ENCODE results near the gene STYK1.
"Not testable (repeated sequence)": the region's sequence is repeated elsewhere in the genome, so short reads cannot be mapped to it uniquely, and the experiment has no call there.

The STYK1 gene

DNA sequence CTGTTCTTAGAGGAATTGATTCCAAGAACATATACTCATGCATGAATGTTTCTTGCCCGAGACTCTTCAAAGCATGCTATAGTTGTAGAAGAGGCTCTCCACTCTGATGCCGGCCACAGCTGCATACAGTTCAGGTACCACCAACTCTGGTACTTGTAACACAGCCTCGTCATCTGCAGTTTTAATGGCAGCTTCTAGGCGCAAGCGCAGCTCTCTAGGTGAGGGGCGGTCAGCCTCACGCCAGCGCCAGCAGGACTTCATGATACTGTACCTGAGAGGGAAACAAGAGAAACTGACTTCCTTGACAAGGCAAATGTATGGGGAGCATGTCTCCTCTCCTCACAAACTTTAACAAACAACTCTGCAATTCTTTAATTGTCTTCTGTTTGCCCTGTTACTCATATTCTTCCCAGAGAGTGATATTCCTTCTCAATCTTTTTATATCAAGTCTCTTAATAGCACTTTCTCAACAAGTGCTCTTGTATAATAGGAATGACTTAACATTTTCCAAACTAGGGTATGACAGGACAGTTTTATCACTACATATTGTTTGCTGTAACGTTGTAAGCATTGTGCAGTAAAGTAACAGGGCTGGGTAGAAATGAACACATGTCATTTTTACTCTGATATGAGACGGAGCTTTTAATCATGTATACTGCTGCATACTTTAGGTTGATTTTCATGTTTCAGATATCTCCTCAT is 53.6 kb downstream of the STYK1 start:
- DNase-seq, result no peak

DNA sequence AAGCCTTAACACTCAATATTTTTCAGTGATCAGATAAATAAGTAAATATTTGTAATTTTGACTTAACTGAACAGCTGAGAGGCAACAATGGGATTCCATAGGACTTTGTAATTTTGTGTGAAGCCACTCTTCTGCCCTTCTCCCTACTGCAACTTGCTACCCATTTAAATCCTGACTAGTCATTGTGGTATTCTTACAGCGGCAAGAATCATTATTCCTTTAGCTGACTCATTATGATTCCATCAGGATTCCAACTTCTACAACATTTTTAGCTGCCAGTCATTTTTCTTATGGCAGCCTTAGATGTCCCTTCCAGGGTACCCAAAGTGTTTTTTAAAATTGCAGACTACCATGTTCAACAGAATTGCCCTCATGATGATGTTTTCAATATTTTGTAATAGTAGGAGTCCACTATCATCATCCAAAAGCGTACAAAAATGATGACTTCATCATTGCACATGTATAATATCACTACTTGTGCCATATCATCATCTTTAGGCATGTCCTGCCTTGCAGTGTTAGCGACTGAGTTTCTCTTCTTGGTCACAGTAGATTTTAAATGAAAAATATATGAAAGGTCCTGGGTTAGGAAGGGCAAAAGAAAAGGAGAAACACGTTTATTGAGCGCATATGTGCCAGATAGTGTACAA is 55.4 kb downstream of the STYK1 start:
- no peak for DNase-seq

DNA sequence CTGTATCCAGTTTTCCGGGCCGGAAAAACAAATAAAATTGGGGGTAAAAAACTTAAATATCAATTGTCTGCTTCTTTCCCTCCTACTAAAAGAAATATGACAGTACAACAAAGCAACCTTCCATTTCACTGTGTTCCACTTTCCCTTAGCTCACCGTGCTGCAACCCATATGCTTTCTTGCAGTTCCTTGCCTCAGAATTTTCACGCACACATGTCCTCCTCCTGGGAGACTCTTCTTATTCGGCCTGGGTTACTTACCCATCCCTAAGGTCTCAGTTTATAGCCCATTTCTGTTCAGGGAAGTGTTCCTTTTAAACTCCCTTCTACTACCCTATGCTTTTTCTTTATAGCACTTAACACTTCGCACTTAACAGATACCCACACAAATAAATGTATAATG is 56.0 kb downstream of the STYK1 start:
- no peak for DNase-seq

- DNase-seq, result no peak
Measured at GRCh38 chr12:10615532-10615931, 58.3 kb downstream of the STYK1 start.

- no peak for DNase-seq
Measured at GRCh38 chr12:10614056-10614370, 59.8 kb downstream of the STYK1 start.

- peak; percentile 98 for DNase-seq
Measured at GRCh38 chr12:10613349-10614055, 60.4 kb downstream of the STYK1 start, which contains the start of gene MAGOHB. MAGOHB (minus strand) TSS chr12:10613609; CDS start chr12:10613532, 77 bp downstream.

DNA sequence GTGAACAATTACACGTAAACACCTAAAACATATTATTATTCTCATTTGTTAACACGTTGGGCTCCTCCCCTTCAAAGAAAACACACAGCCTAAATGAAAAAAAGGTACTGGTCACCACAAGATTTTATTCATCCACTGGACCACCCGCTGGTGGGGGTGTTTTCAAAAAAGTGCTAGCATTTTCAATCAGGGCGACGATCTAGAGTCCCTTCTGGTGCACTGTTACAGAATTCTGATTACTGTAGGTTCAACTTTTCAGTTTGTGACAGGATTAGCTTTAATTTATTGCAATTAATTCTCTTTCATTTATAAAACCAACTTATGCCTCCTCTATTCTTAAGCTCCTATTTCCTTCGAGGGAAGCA is 60.9 kb downstream of the STYK1 start:
- no peak for DNase-seq

DNA sequence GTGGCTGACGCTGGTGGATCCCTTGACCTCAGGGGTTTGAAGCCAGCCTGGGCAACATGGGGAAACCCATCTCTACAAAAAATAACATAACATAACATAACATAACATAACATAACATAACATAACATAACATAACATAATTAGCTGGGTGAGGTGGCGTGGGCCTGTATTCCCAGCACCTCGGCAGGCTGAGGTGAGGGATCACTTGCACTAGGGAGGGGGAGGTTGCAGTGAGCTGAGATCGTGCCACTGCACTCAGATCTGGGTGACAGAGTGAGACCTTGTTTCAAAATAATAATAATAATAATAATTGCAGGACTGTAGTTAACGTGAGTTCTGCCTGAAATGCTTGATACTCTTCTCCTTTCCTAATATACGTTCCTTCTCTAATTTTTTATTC is 61.7 kb downstream of the STYK1 start:
- no peak for DNase-seq

- DNase-seq, result not testable (repeated sequence)
Measured at GRCh38 chr12:10611258-10611657, 62.6 kb downstream of the STYK1 start.

- DNase-seq, result no peak
Measured at GRCh38 chr12:10610188-10610587, 63.7 kb downstream of the STYK1 start.

- no peak for DNase-seq
Measured at GRCh38 chr12:10607885-10608458, 65.9 kb downstream of the STYK1 start.

GRCh38 chr12:10601860-10602259 is 72.0 kb downstream of the STYK1 start:
- no peak for DNase-seq

GRCh38 chr12:10600988-10601387 is 72.9 kb downstream of the STYK1 start:
- DNase-seq, result no peak

DNA sequence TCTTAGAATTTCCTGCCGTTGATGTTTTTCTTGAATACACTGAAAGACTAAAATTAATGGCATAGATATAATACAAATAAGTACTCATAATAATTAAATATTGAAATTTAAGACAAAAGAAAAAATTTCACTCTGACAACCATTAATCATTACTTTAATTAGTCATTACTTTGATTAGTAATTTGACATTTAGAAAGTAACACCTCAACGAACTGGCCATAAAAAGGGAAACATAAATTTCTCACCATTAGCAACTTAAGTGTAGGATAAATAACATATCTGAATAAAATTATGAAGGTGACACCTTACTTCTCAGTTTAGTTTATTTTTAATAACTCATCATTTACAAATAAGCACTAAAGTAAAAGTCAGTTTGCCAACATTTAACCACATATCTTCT is 78.0 kb downstream of the STYK1 start:
- DNase-seq, result no peak

DNA sequence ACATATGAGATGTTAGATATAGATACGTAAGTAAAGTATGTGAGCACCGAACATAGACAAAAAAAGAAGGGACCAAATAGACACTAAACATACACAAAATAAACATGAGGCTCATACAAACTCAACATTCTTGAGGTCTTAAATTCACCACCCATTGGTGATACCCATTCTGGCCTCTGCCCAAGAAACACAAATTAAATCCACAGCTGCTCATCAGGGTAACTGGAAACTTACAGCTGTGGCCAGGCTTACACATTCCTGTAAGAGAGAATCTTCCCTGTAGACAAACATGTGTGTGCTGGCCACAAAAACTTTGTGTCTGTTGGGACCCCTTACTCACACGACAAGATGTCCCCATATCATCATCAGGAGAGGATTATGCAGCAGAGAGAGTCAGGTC is 82.9 kb downstream of the STYK1 start:
- no peak for DNase-seq

DNA sequence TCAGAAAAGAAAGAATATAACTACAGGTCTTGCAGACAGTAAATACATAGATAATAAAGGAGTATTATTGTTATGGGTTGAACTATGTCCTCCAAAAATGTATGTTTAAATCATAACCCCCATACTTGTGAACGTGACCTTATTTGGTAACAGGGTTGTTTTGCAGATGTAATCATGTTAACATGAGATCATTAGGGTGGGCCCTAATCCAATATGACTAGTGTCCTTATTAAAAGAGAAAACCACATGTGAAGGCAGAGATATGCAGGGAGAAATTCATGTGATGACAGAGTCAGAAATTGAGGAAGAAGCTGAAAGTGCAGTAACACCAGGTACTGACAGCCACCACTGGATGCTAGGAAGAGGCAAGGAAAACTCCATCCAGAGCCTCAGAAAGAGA is 89.4 kb downstream of the STYK1 start:
- no peak for DNase-seq

DNA sequence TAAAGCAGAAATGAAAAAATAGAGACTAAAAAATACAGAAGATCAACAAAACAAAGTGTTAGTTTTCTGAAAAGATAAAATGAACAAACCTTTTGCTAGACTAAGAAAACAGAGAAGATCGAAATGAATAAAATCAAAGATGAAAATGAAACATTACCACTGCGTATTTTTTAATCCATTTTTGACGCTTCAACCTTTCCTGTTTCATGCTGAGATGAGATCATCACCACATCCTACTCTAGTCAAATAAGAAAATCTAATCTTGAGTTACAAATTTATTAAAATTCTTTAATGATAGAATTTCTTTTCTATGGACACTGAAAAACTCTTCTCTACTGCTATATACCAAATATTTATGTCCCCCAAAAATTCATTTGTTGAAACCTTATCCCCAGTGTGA is 91.1 kb downstream of the STYK1 start:
- no peak for DNase-seq

GRCh38 chr12:10582133-10582532 is 91.7 kb downstream of the STYK1 start:
- DNase-seq, result not testable (repeated sequence)

GRCh38 chr12:10574307-10574706 is 99.5 kb downstream of the STYK1 start:
- no peak for DNase-seq

DNA sequence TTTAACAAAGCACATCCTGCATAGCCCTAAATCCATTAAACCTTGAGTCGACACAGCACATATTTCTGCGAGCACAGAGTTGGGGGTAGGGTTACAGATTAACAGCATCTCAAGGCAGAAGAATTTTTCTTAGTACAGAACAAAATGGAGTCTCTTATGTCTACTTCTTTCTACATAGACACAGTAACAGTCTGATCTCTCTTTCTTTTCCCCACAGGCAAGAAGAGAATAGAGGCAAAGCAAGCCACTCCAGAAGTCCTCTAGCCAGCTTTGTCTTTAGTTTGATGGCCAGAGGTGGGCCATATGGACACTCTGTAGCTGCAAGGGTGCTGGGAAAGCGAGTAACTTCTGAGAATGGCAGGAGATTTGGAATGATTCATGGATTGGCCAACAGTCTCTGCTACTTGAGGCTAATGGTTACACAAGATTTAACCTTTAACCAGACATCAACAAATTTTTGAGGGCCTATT is 101.8 kb downstream of the STYK1 start:
- not testable (repeated sequence) for DNase-seq

DNA sequence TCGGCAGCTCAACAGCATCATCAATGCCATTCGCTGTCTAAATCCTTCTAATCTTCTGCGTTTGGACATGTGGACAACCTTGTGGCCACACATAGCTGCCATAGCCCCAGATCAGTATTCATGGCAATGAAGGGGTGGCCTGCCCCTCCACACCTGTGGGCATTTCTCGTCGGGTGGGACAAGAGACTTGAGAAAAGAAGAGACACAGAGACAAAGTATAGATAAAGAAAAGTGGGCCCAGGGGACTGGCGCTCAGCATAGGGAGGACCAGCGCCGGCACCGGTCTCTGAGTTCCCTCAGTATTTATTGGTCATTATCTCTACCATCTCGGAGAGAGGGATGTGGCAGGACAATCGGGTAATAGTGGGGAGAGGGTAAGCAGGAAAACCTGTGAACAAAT is 102.7 kb downstream of the STYK1 start:
- DNase-seq, result no peak

Measured in activated CD4-positive, alpha-beta T cell treated with anti-CD3 and anti-CD28 coated beads for 1 hour (primary cell).